ENCODE measurements around the gene NEGR1.

The NEGR1 gene

DNA sequence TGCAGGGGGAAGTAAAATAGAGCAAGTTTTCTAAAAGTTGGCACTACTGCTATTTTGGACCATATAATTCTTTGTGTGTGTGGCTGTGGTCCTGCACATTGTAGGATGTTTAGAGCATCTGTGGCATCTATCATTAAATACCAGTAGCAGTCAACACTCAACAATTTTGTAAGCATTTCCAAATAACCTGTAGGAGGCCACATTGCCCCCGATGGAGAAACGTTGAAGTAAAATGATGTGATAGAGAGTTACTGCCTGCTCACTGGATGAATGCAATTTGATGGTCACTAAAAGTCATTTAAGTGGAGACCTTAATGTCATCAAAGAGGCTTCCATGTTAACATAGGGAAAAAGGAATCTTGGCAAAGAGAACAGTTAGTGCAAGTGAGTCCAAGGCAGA is 560.8 kb downstream of the NEGR1 start:
- in situ Hi-C loops (cut with HindIII; ENCODE audit: low sequenced_read_pairs), result no loop called here
- DNase-seq (ENCODE audit: low read depth, low spot score), result no peak
- TF ChIP-seq, protein P1, sequence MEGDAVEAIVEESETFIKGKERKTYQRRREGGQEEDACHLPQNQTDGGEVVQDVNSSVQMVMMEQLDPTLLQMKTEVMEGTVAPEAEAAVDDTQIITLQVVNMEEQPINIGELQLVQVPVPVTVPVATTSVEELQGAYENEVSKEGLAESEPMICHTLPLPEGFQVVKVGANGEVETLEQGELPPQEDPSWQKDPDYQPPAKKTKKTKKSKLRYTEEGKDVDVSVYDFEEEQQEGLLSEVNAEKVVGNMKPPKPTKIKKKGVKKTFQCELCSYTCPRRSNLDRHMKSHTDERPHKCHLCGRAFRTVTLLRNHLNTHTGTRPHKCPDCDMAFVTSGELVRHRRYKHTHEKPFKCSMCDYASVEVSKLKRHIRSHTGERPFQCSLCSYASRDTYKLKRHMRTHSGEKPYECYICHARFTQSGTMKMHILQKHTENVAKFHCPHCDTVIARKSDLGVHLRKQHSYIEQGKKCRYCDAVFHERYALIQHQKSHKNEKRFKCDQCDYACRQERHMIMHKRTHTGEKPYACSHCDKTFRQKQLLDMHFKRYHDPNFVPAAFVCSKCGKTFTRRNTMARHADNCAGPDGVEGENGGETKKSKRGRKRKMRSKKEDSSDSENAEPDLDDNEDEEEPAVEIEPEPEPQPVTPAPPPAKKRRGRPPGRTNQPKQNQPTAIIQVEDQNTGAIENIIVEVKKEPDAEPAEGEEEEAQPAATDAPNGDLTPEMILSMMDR (IDR thresholded peaks at IDR 0.05; ENCODE audit: low read depth, low read length), result no peak
- H3K4me3 ChIP-seq (ENCODE audit: low read depth, low read length), result no peak overlapping the region

DNA sequence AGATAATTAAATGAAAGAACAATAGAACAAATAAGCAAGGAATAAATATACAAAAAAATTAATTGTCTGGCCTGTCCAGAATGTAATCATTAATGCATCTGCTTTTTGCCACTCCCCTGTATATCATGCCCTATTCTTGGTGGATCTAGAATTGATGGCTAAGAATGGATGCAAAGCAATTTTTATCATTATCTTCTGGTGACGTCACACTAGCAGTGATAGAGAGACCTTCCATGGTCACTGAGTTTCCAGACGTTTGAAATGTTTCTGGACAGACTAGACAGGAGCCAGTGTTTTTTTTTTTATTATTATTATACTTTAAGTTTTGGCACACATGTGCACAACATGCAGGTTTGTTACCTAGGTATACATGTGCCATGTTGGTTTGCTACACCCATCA is 563.0 kb downstream of the NEGR1 start:
- TF ChIP-seq, protein P1 (IDR thresholded peaks at IDR 0.05; ENCODE audit: low read depth, low read length), result no peak
- DNase-seq (ENCODE audit: low read depth, low spot score), result no peak
- H3K4me3 ChIP-seq (ENCODE audit: low read depth, low read length), result no peak overlapping the region
- in situ Hi-C loops (cut with HindIII; ENCODE audit: low sequenced_read_pairs), result no loop called here

DNA sequence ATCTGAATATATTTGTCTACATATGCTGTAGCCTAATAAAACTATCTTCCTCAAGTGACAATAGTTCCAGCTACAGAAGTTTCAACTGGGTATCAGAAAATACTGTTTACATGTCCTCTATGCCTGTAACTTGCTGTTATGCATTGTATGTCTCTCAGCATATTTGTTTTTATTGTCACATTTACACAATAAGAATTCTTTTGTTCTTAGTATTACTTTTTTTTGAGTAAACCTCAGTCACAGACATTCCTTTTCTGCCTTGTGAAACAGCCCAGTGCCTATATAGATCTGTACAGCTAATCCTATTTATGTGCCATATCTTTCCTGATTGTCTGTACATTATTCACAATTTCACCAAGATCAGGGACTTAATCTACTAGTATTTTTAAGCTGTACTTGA is 565.2 kb downstream of the NEGR1 start:
- TF ChIP-seq, protein P1 (IDR thresholded peaks at IDR 0.05; ENCODE audit: low read depth, low read length), result no peak
- in situ Hi-C loops (cut with HindIII; ENCODE audit: low sequenced_read_pairs), result no loop called here
- no peak overlapping the region for H3K4me3 ChIP-seq (ENCODE audit: low read depth, low read length)
- DNase-seq (ENCODE audit: low read depth, low spot score), result no peak

DNA sequence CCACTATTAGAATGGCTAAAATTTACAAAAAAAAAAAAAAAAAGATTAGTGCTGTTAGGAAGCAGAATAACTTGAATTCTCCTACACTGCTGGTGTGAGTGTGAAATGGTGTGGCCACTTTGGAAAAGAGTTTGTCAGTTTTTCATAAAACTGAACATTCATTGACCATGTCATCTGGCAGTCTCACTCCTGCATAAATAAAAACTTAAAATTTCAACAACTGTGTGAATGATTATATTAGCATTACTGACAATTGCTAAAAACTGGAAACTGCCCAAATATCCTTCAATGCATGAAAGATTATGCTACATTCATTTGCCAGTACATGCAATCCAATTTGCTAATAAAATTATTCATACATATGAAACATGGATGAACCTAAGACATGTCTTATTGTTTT is 570.9 kb downstream of the NEGR1 start:
- TF ChIP-seq, protein P1 (IDR thresholded peaks at IDR 0.05; ENCODE audit: low read depth, low read length), result no peak
- DNase-seq (ENCODE audit: low read depth, low spot score), result no peak
- no peak overlapping the region for H3K4me3 ChIP-seq (ENCODE audit: low read depth, low read length)
- in situ Hi-C loops (cut with HindIII; ENCODE audit: low sequenced_read_pairs), result no loop called here

DNA sequence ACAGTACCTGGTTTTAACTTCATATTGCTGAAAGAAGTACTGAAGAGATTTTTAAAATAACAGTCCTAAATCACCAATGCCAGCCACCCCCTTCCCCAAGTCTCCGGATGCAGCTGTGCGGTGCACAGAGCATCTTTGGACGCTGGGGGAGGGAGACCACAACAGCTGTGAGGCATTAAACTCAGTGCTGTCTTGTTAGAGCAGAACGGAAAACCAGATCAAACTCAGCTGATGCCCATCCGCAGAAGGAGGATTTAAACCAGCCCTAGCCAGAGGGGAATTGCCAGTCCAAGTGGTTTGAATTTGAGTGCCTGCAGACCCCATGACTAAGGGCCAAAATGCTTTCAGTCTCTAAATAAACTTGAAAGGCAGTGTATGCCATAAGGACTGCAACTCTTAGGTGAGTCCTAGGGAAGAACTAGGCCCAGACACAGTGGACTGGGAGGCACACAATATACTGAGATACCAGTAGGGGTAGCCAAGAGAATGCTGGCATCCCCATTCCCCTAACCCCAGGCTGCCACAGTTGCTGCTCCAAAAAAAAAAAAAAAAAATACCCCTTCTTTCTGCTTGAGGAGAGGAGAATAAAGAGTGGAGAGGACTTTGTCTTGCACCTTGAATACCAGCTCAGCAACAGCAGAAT is 576.2 kb downstream of the NEGR1 start:
- in situ Hi-C loops (cut with HindIII; ENCODE audit: low sequenced_read_pairs), result no loop called here
- no peak for DNase-seq (ENCODE audit: low read depth, low spot score)
- TF ChIP-seq, protein P1 (IDR thresholded peaks at IDR 0.05; ENCODE audit: low read depth, low read length), result no peak
- H3K4me3 ChIP-seq (ENCODE audit: low read depth, low read length), result no peak overlapping the region

DNA sequence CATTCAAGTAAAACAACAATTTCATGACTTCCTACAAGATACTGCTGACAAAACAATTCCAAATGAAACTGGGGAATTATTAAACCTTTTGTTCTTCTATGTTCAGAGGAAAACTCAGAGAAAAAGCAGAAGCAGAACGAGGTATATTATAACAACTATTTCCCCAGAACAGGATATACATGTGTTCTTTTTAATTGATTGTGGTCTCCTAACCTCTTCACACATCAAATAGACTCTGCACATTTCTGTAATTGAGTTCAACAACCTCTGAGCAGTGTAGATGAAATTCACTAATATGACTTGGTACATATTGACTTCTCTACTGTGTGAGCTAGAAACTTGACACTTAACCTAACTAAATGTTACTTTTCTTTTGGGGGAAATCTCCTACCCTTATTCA is 584.2 kb downstream of the NEGR1 start:
- H3K4me3 ChIP-seq (ENCODE audit: low read depth, low read length), result no peak overlapping the region
- TF ChIP-seq, protein P1 (IDR thresholded peaks at IDR 0.05; ENCODE audit: low read depth, low read length), result no peak
- no peak for DNase-seq (ENCODE audit: low read depth, low spot score)
- in situ Hi-C loops (cut with HindIII; ENCODE audit: low sequenced_read_pairs), result no loop called here
